Uterus (tissue), 4 donors: Measurements from ENCODE around the gene BICD1. TPM values are rescaled to one million over a fixed set of nuclear protein-coding genes. Genes with fewer than 3 reads are reported as not detected.

ENCODE experiments used
- DNase-seq, 2 donors: peaks; one replicate each; pipeline ENCODE4 v3.0.0-alpha.2; 2019 to 2020
- H3K27ac ChIP-seq, 2 donors: fragments of 200-600 bp; sonication (generic); 1 replicate in 1 of 2; 2 replicates in 1 of 2; pipeline ENCODE4 v1.5.1; 2016 to 2018
- H3K27me3 ChIP-seq, 2 donors: fragments of 200-600 bp; sonication (generic); one replicate each; pipeline ENCODE4 v1.5.1; 2018 to 2019; ENCODE audit warnings: control low read depth in 1 of 2
- H3K36me3 ChIP-seq, 2 donors: fragments of 200-600 bp; sonication (generic); one replicate each; pipeline ENCODE4 v1.5.1; 2019; ENCODE audit warnings: control low read depth in 1 of 2
- H3K4me1 ChIP-seq, 2 donors: fragments of 200-600 bp; sonication (generic); one replicate each; pipeline ENCODE4 v1.5.1; 2018 to 2019; ENCODE audit warnings: control low read depth in 1 of 2
- H3K4me3 ChIP-seq, 2 donors: fragments of 200-600 bp; sonication (generic); 1 replicate in 1 of 2; 2 replicates in 1 of 2; pipeline ENCODE4 v1.5.1; 2018 to 2019; ENCODE audit warnings: mild to moderate bottlenecking in 1 of 2
- H3K9me3 ChIP-seq, 2 donors: fragments of 200-600 bp; sonication (generic); one replicate each; pipeline ENCODE4 v1.5.1; 2019; ENCODE audit warnings: control low read depth in 1 of 2
- POLR2A ChIP-seq, 2 donors: fragments of 450-650 bp; IDR thresholded peaks; one replicate each; pipeline ENCODE4 v1.6.1; 2016; ENCODE audit warnings: antibody characterized with exemption in 2 of 2, mild to moderate bottlenecking in 1 of 2, moderate library complexity in 1 of 2
- intact Hi-C: fragments of 100-400 bp; cut with DNase I; formaldehyde crosslinking; loops from one replicate; pipeline ENCODE4 v1.15.1; 2023; ENCODE audit warnings: low total_unique reads
- total RNA-seq, 4 donors: library from RNA; depleted of rRNA in 3 of 4; stranded (reverse); fragments of >200 nt in 3 of 4; gene quantifications; one replicate each; pipeline versions ENCODE4 v1.1.0 to v1.2.4, GENCODE V29; 2014 to 2023
- TF ChIP-seq, protein P1 (sequence below), 4 experiments: fragments of 200-600 bp in 2 of 4; fragments of 450-650 bp in 2 of 4; sonication (generic) in 2 of 4; IDR thresholded peaks; one replicate each; pipeline ENCODE4 v1.5.1; 2016 to 2019; ENCODE audit warnings: antibody characterized with exemption in 4 of 4, mild to moderate bottlenecking in 2 of 4, moderate library complexity in 1 of 4
- donor health status: DM: yes; HTN: yes; CAD: no.

BICD1 gene
- total RNA-seq, 4 donors from 2014 or later: 19.4 to 219 (median 40.9) TPM

DNA sequence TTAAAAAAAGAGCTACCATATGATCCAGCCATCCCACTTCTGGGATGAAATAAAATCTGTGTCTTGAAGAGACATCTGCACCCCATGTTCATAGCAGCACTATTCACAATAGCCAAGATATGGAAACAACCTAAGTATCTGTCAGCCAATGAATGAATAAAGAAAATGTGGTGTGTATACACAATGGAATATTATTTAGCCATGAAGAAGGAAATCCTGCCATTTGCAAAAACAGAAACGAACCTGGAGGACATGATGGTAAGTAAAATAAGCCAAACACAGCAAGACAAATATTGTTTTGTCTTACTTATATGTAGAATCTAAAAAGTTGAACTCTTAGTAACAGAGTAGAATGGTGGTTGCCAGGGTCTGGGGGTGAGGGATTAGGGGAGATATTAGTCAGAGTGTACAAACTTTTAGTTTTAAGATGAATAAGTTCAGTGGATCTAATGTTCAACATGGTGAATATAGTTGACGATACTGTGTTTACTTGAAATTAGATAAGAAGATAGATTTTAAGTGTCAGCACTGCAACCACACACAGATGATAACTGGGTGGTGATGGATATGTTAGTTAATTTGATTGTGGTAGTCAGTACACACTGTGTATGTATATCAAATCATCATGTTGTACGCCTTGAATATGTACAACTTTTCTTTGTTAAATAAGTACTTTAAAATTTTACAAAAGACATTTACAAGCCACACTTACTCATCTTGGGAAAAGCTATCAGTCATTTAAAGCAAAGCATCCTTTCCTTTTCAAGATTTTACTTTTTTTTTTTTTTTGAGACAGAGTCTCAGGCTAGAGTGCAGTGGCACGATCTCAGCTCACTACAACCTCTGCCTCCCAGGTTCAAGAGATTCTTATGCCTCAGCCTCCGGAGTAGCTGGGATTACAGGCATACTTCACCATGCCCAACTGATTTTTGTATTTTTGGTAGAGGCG lies 89.9 kb downstream of the BICD1 start:
- Histone ChIP-seq H3K27me3 (no peaks in the 10 kb centered on the region), H3K36me3 (no peaks in the 10 kb centered on the region), H3K9me3 (no peaks in the 10 kb centered on the region), H3K4me1 (no peaks in the 10 kb centered on the region), H3K27ac (no peak overlapping the region), H3K4me3 (no peak overlapping the region)
- TF ChIP-seq POLR2A (IDR thresholded peaks at IDR 0.05): no peak
- TF ChIP-seq, protein P1, sequence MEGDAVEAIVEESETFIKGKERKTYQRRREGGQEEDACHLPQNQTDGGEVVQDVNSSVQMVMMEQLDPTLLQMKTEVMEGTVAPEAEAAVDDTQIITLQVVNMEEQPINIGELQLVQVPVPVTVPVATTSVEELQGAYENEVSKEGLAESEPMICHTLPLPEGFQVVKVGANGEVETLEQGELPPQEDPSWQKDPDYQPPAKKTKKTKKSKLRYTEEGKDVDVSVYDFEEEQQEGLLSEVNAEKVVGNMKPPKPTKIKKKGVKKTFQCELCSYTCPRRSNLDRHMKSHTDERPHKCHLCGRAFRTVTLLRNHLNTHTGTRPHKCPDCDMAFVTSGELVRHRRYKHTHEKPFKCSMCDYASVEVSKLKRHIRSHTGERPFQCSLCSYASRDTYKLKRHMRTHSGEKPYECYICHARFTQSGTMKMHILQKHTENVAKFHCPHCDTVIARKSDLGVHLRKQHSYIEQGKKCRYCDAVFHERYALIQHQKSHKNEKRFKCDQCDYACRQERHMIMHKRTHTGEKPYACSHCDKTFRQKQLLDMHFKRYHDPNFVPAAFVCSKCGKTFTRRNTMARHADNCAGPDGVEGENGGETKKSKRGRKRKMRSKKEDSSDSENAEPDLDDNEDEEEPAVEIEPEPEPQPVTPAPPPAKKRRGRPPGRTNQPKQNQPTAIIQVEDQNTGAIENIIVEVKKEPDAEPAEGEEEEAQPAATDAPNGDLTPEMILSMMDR (IDR thresholded peaks at IDR 0.05): no peak
- DNase-seq: no peak
- intact Hi-C loops: no loop called here

DNA sequence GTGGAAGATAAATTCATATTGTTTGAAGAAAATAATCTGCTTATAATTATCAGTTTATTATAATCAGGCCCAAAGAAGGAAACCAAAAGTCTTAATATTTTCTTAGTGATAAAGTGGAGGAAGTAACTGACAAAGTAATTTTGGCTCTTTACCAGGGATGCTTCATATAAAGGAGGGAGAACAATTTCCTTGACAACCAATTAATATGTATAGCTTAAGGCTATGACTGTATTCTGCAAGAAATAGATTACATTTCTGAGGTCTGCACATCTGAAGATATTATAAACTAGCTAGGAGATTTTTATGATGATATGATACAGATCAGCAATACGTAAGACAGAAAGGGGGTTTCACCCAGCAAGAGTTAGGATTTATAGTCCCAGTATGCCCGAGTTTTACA lies 90.8 kb downstream of the BICD1 start:
- TF ChIP-seq, protein P1 (IDR thresholded peaks at IDR 0.05): no peak
- no peak for DNase-seq
- H3K4me1 ChIP-seq: no peaks in the 10 kb centered on the region
- H3K9me3 ChIP-seq: no peaks in the 10 kb centered on the region
- no peak overlapping the region for H3K4me3 ChIP-seq
- no peak overlapping the region for H3K27ac ChIP-seq
- no peaks in the 10 kb centered on the region for H3K36me3 ChIP-seq
- intact Hi-C loops: no loop called here
- H3K27me3 ChIP-seq: no peaks in the 10 kb centered on the region

DNA sequence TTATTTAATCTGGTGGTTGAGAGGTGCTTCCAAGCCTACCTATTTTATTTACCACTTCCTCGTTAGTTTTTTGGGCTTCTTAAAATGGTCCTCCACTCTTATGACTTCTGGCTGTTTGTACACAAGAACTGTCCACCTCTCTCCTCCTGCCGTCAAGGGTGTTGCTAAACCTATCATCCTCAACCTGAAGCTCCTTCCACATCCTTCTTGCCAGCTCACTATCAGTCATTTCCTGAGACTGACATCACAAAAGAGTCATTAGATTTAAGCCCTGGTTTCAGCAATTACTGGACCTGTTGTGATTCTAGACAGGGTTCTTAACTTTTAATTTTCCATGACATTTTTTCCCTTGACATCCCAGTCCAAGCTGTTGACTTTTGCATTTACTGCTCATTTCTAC lies 91.9 kb downstream of the BICD1 start:
- Histone ChIP-seq H3K27ac (no peak overlapping the region), H3K36me3 (no peaks in the 10 kb centered on the region), H3K4me1 (no peaks in the 10 kb centered on the region), H3K27me3 (no peaks in the 10 kb centered on the region), H3K4me3 (no peak overlapping the region), H3K9me3 (no peaks in the 10 kb centered on the region)
- no peak for DNase-seq
- no peak for TF ChIP-seq POLR2A (IDR thresholded peaks at IDR 0.05)
- TF ChIP-seq, protein P1 (IDR thresholded peaks at IDR 0.05): no peak
- intact Hi-C loops: no loop called here

DNA sequence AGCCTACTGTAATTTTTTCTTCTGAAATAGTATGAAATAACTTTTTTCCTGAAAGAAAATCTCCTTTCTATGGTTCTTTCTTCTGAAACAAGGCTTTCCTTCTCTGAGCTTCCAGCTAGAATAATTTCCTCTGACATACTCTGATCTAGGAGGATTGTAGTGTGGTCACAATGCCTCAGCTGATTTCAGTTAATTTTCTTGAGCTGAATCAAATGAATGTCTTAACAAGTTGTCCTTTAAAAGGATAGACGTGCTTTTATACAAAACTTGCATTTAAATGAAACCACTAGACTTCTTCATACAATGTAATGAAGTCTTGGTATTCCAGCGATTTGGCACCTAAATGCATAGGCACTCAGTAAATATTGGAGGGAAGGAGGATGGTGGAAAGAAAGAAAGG lies 94.4 kb downstream of the BICD1 start:
- TF ChIP-seq, protein P1 (IDR thresholded peaks at IDR 0.05): no peak
- no peak for TF ChIP-seq POLR2A (IDR thresholded peaks at IDR 0.05)
- DNase-seq: no peak
- Histone ChIP-seq H3K9me3 (no peaks in the 10 kb centered on the region), H3K36me3 (no peaks in the 10 kb centered on the region), H3K27me3 (no peaks in the 10 kb centered on the region), H3K4me3 (no peak overlapping the region), H3K27ac (no peak overlapping the region), H3K4me1 (no peaks in the 10 kb centered on the region)
- intact Hi-C loops: no loop called here

DNA sequence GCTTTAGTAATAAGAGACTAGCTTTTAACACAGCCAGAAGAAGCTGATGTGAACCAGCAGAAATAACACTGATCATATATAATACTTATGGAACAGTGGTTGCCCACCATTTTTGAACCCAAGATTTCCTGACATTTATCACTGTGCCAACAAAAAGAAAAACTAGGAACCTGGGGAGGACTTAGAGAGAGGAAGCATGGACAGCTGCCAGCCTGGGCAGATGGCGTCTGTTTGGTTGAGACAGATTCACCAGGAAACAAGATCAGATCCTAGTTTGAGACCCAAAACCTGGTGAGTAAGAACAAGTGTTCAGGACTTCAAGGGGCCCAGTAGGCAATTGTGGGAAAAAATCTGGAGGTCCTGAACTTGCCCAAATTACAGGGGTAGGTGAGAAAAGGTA lies 95.3 kb downstream of the BICD1 start:
- intact Hi-C loops: no loop called here
- H3K27ac ChIP-seq: no peak overlapping the region
- H3K36me3 ChIP-seq: no peaks in the 10 kb centered on the region
- H3K4me1 ChIP-seq: no peaks in the 10 kb centered on the region
- TF ChIP-seq, protein P1 (IDR thresholded peaks at IDR 0.05): no peak
- no peak for TF ChIP-seq POLR2A (IDR thresholded peaks at IDR 0.05)
- no peak overlapping the region for H3K4me3 ChIP-seq
- no peak for DNase-seq
- H3K27me3 ChIP-seq: no peaks in the 10 kb centered on the region
- no peaks in the 10 kb centered on the region for H3K9me3 ChIP-seq
